ENCODE results near the gene LSAMP.
"Not testable (repeated sequence)": the region's sequence is repeated elsewhere in the genome, so short reads cannot be mapped to it uniquely, and the experiment has no call there.

Gene LSAMP

DNA sequence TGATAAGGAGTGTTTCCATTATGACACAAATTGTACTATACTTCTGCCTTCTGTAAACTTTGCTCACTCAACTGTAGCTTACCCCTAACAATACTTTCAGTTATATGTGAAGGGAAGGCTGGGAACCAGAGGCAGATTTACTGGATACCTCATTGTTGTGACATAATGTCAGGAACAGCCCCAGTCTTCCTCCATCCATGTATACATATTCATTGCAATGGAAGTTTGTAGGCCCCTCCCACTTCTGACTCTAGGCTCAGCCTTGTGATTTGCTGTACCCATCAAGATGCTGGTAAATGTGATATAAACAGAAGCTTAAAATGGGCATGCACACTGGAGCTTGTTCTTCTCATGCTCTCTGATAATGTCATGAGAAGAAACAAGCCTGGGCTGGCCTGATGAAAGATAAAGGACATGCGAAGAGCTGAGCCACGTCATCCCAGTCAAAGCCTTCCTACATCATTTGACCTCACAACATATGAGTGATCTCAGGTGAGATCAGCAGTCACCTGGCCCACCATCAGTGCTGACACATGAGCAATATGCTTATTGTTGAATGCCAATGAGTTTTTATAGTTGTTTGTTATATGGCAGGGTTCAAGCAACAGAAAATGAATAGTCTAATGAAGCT lies 554.2 kb downstream of the LSAMP start:
- DNase-seq (ENCODE audit: low read depth in 2 of 2) = no peak

DNA sequence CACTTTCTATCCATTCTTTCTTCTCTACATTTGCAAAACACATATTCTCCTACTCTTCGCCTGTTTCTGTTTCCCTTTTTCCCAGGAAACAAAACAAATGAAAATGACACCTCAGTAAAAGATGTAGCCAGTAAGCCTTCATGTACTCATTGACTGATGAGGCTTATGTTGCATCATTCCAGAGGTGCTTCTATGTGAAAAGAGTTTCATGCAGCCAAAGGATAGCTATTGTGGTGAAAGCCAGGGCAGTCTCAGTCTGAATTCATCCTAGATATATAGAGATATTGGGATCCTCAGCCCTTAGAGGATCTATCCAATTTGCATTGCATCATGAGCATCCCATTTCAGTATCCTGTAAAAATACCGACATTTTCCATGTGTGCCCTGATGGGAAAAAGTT lies 554.7 kb downstream of the LSAMP start:
- DNase-seq (ENCODE audit: low read depth in 2 of 2) = no peak

DNA sequence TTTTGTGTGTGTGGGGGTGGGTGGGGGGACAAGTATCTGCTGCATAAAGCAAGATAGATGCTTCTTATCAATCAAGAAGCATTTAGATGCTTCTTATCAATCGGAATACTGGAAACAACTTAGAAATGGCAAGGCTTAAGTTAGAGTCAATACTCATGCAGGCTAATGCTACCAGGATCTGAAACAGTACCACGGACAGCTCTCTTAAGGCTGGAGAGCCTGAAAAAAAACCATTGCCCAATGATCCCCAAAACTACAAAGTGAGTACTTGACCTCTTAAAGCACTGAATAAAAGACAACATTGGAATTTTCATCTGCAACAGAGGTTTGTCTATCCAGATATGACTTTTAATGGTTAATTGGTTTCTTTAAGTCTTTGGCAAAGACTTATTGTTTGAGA lies 559.7 kb downstream of the LSAMP start:
- no peak for DNase-seq (ENCODE audit: low read depth in 2 of 2)

DNA sequence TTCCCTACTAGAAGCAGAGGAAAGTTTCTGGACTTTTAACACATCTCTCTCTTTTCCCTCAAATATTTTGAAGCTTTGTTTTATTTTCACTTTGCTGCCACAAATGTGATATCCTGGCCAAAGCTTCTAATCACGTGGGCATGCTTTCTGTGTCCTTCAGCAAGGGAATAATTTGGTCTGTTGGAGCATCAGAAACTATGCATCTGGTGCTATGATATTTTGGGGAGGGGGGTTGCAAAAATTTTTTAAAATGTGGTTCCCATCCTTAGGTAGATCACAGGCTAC lies 567.7 kb downstream of the LSAMP start:
- no peak for DNase-seq (ENCODE audit: low read depth in 2 of 2)

DNA sequence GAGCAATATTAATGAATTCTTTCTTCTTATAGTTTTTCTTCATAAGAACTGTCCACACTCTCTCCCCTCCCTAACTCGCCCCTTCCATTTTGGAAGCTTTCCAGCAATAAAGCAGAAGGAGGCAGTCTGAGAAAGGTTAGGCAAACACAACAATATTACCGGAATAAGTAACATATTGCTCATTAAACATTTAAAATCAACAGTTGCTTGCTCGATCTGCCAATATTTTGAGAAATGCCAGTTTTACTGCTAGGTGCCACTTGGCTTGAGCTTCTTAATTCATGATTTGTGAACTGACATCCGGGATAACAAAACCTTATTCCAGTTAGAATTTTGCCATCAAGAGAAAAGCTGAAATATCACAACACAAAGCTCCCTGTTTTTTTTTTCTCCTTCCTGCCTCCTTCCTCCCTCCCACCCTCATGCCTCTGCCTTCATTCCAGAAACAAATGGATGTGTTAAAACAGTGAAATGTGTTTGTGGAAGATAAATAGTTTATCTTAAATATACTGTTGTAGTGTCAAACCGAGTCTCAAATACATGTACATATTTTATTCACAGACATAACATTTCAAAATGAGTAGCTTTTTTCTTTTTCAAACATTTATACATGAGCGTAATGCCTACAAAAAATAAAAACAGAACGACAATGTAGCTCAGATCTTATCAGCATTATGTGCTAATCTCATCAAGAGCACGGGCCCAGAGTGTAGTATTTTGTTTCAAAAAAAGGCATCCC lies 568.2 kb downstream of the LSAMP start:
- DNase-seq (ENCODE audit: low read depth in 2 of 2) = no peak

DNA sequence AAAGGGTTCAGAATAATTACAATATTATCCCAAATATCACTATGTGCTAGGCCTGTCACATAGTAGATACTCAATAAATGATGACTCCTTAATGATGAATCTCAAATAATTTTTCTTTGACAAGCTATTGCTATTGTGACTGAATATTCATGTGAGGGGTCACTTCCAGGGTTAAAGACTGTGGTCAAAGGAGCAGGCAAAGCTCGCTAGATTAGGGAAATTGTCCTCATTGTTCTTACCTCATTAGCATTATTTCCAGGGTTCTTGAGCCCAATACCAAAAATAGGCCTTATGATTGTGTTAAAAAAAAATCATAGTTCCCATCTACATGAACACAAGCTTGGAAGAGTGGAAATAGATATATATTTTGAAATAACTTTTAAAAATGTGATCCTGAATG lies 569.8 kb downstream of the LSAMP start:
- DNase-seq (ENCODE audit: low read depth in 2 of 2) = no peak

DNA sequence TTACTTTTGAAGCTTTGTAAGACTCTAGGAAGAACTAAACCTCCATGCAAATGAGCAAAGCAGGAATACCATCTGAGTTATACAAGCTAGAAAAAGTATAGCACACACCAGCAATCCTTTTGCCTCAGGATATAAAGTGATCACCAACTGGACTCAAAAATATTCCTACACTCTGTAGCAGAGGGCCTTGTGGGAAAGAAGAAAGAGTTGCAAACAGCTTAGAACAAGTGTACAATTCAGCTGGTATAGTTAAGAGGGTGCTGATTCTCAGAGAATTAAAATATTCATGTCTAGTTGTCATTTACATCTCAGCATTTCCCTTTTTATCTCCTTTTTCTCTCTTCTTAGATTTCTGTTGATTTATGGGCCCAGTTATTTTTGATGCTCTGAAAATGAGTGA lies 573.6 kb downstream of the LSAMP start:
- no peak for DNase-seq (ENCODE audit: low read depth in 2 of 2)

DNA sequence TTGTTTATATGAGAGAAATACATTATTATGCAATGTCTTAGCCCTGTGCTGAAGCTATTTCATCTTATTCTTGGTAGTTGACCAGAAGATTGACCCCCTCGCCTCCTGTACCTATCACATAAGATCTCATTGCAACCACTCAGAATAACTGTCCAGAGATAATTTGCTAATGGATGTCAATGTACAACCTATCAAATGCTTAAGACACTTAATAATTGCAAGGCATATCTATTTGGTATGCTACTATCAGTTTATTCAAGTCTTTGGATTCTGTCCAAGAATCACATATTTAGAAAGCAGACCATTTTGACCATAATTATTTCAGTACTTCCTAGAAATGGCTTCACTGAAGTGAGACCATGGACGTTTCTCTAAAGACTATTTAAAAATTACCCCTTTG lies 580.4 kb downstream of the LSAMP start:
- no peak for DNase-seq (ENCODE audit: low read depth in 2 of 2)

DNA sequence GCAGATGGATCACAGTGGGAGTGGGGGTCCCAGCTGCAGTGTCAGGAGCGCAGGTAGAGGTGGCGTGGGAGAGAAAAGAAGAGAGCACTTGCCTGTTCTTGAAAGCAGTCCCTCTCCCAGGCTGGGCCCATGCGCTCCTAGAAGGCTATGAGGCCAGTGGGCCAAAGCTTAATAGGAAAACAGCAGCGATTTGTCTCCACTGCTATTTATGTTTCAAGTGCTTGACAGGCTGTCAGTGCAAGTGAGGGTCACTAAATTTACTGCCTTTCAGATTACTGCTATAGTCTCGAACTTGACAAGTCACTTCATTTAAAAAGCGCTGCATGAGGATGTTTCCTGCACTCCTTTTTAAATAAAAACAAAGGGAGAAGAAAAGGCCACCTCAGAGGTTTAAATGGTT lies 582.4 kb downstream of the LSAMP start:
- DNase-seq (ENCODE audit: low read depth in 2 of 2) = no peak

DNA sequence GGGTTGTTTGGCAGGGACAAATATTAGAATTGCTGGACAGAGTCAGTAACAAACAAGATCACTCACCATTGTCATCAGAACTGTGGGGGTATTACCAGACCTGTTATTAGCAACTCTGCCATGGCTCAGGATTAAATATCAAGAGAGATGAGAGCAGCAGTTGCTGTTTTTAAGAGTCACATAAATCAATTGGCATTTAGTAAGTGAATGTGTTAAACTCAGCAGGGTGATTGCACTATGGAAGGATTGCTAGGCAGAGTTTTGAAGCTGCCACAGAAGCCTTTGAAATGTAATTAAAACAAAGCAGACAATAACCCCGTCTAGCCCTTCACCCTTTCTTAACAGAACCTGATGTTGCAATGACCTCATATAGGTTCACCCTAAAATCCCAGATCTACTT lies 583.2 kb downstream of the LSAMP start:
- no peak for DNase-seq (ENCODE audit: low read depth in 2 of 2)

DNA sequence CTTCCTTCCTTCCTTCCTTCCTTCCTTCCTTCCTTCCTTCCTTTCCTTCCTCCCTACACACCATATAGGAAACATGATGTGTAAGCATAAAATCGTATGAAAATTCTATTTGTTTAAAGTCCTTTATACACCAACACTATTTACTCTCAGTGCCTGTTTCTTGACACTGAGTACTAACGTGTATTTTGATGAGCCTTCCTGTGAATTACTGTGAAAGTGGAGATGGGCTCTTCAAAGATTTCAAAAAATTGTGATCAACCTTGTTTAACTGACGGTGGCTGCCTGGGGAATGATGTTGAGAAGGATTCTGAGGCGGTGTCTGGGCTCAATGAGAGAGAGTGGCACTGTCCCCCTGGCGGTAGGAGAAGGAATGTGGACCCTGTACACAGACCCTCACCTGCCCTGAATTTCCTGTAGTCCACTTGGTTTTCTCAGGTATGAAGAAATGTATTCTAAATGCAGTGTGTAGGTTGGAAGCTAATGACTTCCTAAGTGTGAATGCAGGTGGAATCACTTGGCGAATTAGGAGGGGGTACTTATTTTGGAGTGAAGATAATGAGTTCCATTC lies 584.0 kb downstream of the LSAMP start:
- DNase-seq (ENCODE audit: low read depth in 2 of 2) = no peak

DNA sequence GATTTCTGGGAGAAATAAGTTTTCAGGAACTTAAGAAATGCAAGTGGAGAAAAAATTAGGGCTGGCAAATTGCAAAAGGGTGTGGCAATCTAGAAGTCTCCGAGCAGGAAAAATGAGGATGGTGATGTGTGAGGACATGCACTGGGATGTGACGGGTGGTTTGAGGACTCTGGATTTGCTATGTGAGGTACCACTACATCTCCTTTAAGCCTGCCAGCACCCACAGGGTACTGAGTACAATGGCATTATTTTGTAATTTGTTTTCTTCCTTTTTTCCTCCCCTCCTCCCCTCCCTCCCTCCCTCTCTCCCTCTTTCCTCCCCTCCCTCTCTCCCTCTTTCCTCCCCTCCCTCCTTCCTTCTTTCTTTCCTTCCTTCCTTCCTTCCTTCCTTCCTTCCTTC lies 584.5 kb downstream of the LSAMP start:
- DNase-seq (ENCODE audit: low read depth in 2 of 2) = no peak

DNA sequence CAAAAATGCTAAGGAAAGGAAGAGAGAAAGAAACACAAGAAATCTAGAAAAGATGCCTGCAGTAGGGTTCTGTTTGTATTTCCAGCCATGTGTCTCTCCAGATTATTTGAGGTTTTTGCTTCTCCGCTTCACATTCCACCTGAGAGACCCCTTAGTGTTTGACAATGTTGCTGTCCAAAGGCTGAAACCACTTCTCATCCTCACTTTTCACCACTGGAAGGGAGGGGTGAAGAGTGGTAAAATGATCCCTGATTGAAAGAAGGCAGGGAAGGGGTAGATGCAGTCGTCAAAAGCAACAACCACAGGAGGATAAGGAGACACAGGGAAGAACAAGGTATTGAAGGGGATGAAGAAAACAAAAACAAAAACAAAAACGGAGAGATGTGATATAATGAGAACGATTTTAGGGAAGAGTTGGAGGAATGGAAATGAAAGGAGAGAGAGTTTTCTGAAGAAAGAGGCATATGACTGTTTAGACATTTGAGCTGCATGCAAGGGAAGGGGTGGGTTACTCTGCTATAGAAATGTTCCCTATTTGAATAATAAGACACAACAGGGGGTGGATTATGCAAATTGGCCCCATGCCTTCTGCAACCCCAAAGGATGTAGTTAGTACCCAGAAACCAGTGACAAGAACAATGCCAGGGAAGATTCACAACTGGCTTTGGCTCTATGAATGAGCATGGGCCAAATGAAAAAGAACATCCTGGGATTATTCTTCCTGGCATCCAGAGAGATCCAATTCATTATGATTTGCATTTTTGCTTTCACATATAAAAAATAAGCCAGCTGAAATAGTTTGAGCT lies 586.1 kb downstream of the LSAMP start:
- DNase-seq (ENCODE audit: low read depth in 2 of 2) = no peak

DNA sequence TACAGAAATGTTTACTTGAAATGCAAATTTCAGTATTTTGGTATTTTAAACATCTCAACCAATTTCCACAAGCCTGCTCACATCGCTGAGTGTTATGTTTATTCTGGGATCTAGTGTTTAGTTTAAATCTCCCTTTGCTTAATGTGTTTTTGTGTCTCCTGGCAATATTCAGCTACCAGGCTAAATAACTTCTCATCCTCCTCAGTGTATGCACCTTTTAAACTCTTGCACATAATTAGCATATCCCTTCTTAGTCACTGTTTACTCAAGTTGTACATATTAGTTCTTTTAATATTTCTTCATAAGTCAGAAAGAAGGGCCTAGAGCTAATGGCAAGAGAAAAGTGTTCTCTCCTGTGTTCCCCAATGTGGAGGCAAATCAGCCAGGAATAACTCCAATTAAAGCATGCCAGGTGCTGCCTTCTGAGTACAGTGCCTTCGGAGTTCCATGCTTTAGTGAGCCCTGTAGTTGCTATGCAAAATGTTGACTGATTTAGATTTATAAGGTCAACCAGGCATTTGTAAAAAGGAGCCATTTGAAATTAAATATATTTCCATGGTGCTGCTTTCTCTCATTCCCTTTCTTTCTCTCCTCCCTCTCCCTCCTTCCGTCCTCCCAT lies 587.7 kb downstream of the LSAMP start:
- no peak for DNase-seq (ENCODE audit: low read depth in 2 of 2)

DNA sequence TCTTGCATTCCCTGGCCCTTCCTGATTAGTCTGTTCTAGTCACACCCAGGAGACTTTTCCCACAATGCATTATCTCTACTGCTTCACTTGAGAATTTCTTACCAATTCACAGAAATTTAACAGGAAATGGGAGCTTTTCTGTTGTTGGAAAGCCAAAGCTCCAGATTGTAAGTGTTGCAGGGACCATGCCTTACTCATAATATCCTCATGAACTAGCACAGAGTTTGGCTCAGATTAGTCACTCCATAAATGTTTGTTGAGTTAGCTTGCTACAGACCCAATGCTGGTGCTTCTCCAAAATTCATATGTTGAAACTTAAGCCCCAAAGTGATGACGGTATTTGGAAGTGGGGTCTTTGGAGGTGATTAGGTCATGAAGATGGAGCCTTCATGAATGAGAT lies 589.4 kb downstream of the LSAMP start:
- no peak for DNase-seq (ENCODE audit: low read depth in 2 of 2)

DNA sequence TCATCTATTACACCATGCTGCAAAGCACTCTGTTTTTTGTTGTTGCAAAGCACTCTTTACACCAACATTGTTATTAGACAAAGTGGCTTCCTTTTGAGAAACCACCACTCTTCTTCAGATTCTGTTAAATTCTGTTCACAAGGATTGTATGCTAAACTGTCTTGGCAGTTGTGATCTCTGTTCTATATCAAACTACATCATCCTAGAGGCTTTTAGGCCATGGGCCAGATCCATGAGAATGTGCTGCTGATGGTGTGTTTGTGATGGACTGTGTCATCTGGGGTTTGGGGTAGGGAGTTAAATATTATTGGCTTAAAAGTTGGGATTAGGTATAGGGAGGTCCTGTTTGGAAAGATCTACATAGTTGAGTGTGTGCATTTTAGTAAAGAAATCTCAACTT lies 592.2 kb downstream of the LSAMP start:
- DNase-seq (ENCODE audit: low read depth in 2 of 2) = no peak

DNA sequence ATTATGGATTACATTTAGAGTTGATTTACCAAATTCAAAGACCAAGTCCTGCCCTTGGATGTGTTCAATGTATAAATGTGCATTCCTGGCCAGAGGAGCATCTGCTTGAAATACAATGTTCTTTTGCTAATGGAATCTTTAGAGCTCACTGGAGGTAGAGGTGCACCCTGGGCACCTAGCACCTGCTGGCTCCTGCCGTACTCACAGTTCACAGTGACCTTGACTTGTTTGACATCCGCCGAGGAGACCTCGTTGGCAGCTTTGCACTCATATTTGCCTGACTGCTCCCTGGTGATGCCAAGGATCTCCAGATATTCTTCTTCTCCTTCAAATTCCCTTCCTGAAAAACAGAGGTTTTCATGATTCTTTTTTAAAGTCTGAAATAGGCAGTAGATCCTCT lies 593.0 kb downstream of the LSAMP start:
- DNase-seq (ENCODE audit: low read depth in 2 of 2) = no peak

DNA sequence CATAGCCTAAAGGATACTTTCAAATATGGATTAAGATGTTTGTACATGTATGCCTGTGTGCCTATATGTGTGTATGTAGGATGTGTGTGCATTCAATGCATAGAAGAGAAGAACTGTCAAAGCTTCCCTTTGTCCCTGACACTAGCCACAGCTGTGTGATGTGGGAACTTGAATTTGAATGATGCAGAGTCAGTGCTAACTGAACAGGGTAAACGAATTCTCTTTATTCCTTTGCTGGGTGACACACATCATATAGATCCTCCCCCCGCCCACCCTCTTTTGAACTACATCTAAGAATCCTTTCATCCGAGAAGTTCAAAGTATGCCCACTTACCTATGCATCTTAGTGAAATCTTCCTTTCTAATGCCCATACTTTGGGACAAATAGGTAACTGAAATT lies 593.7 kb downstream of the LSAMP start:
- DNase-seq (ENCODE audit: low read depth in 2 of 2) = no peak

DNA sequence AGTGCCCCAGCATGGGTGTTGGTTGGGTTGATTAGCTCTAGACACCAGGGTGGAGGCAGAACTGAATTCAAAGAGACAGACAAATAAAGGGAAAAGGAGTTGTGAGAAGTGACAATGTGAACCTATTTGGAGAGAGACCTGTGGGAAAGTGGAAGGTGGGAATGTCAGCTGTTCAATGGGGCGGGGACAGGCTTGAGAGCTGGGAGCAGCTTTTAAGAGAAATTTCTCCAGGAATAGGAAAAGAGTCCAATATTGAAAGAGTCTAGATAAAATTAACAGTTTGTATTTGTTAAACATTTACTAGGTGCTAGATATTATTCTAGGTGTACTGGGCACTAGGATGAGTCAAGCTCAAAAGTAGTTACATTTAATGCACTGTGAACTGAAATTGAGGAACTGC lies 596.6 kb downstream of the LSAMP start:
- no peak for DNase-seq (ENCODE audit: low read depth in 2 of 2)

DNA sequence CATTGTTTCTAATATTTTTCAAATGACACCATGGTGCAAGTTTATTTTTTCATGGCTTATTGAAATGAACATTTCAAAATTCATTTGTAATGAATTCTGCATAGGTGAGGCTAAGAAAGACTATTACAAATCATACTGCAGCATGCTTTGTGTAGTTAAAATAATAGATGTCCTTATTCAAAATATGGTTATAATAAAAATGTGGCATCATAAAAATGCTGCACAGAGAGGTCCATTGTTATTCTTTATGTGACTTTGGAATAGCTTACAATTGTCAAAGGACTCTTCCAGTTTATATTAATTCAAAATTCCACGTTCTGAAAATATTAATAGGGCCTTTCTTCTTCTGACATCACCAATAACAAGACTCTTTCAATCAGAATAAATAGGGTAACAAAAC lies 599.3 kb downstream of the LSAMP start:
- DNase-seq (ENCODE audit: low read depth in 2 of 2) = no peak

DNA sequence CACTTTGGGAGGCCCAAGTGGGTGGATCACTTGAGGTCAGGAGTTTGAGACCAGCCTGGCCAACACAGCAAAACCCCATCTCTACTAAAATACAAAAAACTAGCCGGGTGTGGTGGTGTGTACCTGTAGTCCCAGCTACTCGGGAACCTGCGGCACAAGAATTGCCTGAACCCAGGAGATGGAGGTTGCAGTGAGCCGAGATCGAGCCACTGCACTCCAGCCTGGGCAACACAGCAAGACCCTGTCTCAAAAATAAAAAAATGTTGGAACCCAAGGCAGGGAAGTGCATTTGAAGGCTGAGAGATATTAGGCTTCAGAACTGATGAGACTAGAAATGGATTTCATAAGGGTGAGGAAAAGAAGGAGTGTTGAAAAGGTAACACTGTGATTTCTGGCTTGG lies 600.6 kb downstream of the LSAMP start:
- DNase-seq (ENCODE audit: low read depth in 2 of 2) = not testable (repeated sequence)

DNA sequence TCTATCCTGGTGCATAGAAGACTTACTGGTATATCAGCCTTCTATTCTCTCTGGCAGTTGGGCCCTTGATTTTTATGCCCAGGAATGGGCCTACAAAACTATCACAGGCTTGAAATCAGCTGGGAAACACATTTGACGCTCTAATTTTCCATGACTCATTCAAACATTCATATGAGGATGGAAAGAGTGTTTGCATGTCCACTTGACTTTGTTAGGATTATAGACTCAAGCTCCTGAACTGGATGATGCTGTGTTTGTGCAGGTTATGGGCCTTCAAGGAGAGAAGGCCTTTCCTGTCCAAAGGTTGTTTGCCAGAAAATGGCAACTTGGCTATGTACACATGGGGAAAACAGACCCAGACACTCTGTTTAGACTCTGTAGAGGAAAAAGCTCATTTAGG lies 602.1 kb downstream of the LSAMP start:
- no peak for DNase-seq (ENCODE audit: low read depth in 2 of 2)

DNA sequence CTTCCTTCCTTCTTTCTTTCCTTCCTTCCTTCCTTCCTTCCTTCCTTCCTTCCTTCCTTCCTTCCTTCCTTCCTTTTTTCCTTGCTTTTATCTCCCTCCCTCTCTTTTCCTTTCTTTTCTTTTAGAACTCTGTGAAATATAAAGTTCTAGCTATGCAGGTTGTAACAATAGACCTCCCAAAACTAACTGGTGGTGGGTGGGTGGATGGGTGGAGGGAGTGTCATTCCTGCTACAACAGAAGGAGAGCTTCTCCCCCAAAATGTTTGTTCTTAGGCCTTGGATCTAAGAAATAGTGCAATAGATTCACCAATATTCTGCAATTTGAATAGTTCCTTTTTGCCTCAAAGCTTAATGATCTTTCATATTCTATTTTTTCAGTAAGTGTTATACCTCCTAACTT lies 606.0 kb downstream of the LSAMP start:
- no peak for DNase-seq (ENCODE audit: low read depth in 2 of 2)
